GM12873 (cell line): ENCODE data around the gene CYSRT1.

Experiments
- TF ChIP-seq, protein P1 (sequence below): IDR thresholded peaks from 2 replicates; pipeline ENCODE4 v1.5.1; 2012; ENCODE audit warnings: low read depth, mild to moderate bottlenecking, moderate library complexity, low read length, control low read depth; ENCODE audit not compliant: insufficient read depth; ENCODE audit errors: missing control alignments

CYSRT1 gene

GRCh38 chr9:137220317-137221094 is 4.5 kb upstream of the CYSRT1 start:
- TF ChIP-seq, protein P1, sequence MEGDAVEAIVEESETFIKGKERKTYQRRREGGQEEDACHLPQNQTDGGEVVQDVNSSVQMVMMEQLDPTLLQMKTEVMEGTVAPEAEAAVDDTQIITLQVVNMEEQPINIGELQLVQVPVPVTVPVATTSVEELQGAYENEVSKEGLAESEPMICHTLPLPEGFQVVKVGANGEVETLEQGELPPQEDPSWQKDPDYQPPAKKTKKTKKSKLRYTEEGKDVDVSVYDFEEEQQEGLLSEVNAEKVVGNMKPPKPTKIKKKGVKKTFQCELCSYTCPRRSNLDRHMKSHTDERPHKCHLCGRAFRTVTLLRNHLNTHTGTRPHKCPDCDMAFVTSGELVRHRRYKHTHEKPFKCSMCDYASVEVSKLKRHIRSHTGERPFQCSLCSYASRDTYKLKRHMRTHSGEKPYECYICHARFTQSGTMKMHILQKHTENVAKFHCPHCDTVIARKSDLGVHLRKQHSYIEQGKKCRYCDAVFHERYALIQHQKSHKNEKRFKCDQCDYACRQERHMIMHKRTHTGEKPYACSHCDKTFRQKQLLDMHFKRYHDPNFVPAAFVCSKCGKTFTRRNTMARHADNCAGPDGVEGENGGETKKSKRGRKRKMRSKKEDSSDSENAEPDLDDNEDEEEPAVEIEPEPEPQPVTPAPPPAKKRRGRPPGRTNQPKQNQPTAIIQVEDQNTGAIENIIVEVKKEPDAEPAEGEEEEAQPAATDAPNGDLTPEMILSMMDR, result no peak

GRCh38 chr9:137221095-137221505 is 3.9 kb upstream of the CYSRT1 start:
- TF ChIP-seq, protein P1, result no peak

DNA sequence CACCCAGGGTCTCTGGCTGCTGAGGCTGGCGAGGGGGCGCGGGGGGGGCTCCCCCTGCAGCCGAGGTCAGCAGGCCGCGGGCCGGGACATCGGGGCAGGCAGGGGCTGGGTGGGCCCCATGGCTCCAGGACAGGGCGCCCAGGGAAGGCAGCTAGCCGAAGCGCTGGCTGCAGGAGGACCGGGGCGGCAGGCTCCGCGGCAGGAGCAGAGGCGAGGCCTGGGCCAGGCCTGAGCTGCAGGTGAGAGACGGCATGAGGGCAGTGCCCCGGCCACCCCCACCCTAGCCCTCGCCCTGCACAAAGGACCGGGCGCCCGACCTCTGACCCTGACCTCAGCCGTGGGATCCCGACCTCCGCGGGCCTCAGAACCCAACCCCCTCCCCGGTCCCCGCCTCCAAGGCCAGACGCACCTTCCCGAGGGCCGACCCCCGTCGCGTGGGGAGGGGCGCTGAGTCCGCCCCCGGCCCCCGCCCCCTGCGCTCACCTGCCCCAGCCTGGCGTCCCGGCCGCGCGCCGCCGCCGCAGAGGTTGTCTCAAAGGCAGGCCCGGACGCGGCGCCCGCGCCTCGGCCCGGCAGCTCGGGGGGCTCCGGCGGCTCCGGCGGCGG is 3.4 kb upstream of the CYSRT1 start:
- TF ChIP-seq, protein P1, result no peak

GRCh38 chr9:137222190-137223077 is 2.5 kb upstream of the CYSRT1 start, which contains the start of gene RNF208:
Gene RNF208 (minus strand): TSS chr9:137222240. CDS start chr9:137221212, 1,028 bp downstream.
- TF ChIP-seq, protein P1, result no peak

- TF ChIP-seq, protein P1, result no peak
Measured at GRCh38 chr9:137223078-137223970, 1.6 kb upstream of the CYSRT1 start.

DNA sequence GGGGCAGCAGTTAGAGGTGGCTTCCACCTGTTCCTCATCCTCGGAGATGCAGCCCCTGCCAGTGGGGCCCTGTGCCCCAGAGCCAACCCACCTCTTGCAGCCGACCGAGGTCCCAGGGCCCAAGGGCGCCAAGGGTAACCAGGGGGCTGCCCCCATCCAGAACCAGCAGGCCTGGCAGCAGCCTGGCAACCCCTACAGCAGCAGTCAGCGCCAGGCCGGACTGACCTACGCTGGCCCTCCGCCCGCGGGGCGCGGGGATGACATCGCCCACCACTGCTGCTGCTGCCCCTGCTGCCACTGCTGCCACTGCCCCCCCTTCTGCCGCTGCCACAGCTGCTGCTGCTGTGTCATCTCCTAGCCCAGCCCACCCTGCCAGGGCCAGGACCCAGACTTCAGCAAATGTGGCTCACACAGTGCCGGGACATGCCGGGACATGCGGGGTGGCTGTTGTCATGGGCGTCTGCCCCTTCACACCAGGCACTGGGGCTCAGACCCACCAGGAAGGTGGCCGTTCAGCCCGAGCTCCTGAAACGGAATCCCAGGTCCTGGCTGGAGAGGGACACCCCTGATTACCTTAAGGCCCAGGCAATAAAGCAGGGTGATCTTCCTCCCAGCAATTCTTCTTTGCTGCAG is 841 bp downstream of the CYSRT1 start:
- TF ChIP-seq, protein P1, result no peak
